ENCODE measurements around the gene CEP104.

Gene CEP104

DNA sequence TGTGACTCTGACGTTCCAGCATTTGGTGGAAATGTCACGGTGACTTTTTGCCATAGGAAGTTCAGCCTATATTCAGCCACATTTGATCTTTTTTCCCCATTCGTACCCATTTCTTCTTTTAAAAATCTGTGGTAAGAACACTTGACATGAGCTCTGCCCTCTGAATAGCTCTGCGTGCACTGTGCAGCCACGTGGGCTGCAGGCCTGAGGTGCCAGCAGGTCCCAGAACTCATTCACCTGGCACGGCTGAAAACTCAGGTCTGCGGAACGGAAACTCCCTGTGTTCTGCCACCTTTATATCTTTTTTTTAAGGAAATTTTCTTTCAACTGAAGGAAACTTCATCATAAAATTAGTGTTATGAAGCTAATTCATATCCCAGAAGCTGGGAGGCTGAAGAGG lies 28.6 kb downstream of the CEP104 start:
- DNase-seq (ENCODE audit: insufficient read length, low spot score) = no peak
- TF ChIP-seq, protein P1, sequence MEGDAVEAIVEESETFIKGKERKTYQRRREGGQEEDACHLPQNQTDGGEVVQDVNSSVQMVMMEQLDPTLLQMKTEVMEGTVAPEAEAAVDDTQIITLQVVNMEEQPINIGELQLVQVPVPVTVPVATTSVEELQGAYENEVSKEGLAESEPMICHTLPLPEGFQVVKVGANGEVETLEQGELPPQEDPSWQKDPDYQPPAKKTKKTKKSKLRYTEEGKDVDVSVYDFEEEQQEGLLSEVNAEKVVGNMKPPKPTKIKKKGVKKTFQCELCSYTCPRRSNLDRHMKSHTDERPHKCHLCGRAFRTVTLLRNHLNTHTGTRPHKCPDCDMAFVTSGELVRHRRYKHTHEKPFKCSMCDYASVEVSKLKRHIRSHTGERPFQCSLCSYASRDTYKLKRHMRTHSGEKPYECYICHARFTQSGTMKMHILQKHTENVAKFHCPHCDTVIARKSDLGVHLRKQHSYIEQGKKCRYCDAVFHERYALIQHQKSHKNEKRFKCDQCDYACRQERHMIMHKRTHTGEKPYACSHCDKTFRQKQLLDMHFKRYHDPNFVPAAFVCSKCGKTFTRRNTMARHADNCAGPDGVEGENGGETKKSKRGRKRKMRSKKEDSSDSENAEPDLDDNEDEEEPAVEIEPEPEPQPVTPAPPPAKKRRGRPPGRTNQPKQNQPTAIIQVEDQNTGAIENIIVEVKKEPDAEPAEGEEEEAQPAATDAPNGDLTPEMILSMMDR (IDR thresholded peaks at IDR 0.05; ENCODE audit: insufficient read depth, missing control alignments) = no peak
- no peak for FAIRE-seq

DNA sequence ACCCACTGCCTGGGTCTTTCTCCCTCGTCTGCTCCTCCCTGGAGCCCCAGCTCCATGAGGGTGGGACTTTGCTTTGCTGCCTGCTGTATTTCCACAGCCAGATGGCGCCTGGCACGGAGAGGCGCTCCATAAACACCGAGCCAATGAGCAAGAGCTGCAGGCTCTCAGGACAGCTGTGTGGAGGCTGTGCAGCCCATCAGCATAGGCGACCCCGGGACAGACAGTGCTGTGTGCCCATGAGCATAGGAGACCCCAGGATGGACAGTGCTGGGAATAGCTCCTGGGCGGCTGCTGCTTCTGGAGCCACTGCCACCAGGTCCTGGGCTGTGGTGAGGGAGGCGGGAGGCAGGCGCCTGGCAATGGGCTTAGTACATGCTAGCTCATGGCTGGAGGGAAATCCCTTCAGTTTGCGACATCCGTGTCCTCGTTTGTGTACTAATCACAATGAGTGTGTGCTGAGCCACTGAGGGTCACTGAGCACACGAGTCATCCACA lies 29.2 kb downstream of the CEP104 start:
- DNase-seq (ENCODE audit: insufficient read length, low spot score) = no peak
- FAIRE-seq = no peak
- TF ChIP-seq, protein P1 (IDR thresholded peaks at IDR 0.05; ENCODE audit: insufficient read depth, missing control alignments) = no peak

DNA sequence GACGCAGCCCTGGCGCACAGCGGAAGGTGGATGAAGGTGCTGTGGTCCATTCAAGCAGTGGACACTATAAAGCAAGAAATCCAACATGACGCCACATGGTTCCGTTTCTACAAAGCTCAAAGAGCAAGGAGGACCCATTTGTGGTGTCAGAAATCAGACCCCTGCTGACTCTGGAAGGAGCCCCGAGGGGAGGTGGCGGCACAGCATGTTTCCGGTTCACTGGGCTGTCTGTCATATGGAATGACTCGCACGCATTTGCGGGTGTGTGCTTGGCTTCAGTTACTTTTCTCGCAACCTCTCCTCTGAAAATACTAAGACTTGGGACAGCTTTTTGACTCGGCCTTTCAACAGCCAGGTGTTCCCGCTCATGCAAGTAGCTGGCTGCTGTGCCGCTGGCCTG lies 31.7 kb downstream of the CEP104 start:
- DNase-seq (ENCODE audit: insufficient read length, low spot score) = no peak
- no peak for FAIRE-seq
- TF ChIP-seq, protein P1 (IDR thresholded peaks at IDR 0.05; ENCODE audit: insufficient read depth, missing control alignments) = no peak

DNA sequence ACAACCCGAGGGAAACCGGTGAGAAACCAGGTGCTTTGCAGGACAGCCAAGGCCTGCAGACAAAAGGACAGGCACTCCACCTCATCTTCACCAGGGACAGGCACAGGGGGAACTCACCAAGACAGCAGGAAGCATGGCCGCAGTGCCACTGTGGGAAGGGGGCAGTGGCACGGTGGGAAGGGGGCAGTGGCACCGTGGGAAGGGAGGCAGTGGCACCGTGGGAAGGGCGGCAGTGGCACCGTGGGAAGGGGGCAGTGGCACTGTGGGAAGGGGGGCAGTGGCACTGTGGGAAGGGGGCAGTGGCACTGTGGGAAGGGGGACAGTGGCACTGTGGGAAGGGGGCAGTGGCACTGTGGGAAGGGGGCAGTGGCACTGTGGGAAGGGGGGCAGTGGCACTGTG lies 32.4 kb downstream of the CEP104 start:
- TF ChIP-seq, protein P1 (IDR thresholded peaks at IDR 0.05; ENCODE audit: insufficient read depth, missing control alignments) = no peak
- FAIRE-seq (no peak), DNase-seq (ENCODE audit: insufficient read length, low spot score) (no peak)

DNA sequence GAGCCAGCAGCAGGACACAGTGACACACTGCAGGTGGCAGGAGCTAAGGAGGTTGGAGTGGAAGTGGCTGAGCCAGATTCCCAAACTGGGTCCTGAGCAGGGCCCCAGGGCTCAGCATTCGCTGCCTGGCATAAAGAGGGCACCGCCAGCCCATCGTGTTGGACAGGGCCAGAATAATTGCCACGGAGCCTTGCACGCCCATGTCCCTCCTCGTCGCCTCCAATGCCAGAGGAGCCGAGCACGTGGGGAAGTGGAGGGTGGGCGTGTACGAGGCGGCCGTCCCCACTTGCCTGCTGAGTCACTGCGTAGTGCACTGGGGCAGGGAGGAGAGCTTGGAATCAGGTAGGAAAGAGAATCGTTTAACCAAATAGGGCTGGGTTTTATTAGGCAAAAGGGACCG lies 34.6 kb downstream of the CEP104 start:
- DNase-seq (ENCODE audit: insufficient read length, low spot score) = no peak
- FAIRE-seq = no peak
- TF ChIP-seq, protein P1 (IDR thresholded peaks at IDR 0.05; ENCODE audit: insufficient read depth, missing control alignments) = no peak

DNA sequence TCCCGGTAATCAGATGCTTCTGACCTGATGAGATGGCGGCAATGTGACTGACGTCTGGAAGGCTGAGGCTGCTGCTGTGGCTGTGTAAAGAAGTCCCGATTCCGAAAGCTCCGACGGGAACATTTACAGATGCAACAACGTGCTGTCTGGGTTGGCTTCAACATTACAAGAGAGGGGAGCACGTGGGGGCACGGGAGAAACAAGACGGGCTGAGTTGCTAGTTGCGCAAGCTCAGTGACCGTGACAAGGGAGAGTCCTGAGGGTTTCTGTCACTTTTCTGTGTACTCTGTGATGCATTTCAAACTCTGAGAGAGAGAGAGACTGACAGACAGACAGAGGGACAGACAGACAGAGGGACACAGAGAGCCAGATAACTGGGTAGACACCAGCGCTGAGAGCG lies 35.1 kb downstream of the CEP104 start:
- FAIRE-seq = no peak
- DNase-seq (ENCODE audit: insufficient read length, low spot score) = no peak
- TF ChIP-seq, protein P1 (IDR thresholded peaks at IDR 0.05; ENCODE audit: insufficient read depth, missing control alignments) = no peak

DNA sequence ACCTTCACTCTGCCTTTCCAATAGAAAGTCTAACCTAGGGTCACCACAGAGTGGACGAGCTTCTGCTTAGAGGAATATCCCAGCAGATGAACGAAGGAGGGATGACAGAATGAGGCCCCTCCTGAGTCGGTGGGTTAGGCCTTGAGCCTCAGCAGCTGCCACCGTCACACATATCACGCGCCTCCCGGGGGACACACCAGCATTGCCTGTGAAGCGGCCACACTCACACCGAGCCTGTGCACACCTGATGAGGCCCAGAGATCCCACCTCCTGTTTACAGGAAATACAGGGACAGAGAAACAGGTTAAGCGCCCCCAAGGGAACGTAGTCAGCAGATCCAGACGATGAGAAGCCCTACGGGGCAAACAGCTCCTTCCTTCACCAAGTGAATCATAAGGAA lies 35.6 kb downstream of the CEP104 start:
- TF ChIP-seq, protein P1 (IDR thresholded peaks at IDR 0.05; ENCODE audit: insufficient read depth, missing control alignments) = no peak
- no peak for DNase-seq (ENCODE audit: insufficient read length, low spot score)
- no peak for FAIRE-seq

Measured in D721Med (cell line).